ENCODE measurements around the gene PIK3C2G. TPM values are rescaled to one million over a fixed set of nuclear protein-coding genes. Genes with fewer than 3 reads are reported as not detected.

Gene PIK3C2G
- total RNA-seq, 1 donor from 2014 or later = 2.7 TPM

- TF ChIP-seq CTCF (IDR thresholded peaks at IDR 0.05; ENCODE audit: unreplicated experiment) = no peak
- DNase-seq (ENCODE audit: low spot score in 2 of 2, unreplicated experiment in 2 of 2) = no peak
- H3K36me3 Mint-ChIP-seq = no peaks in the 10 kb centered on the region
- H3K9me3 Mint-ChIP-seq = no peaks in the 10 kb centered on the region
- H3K27me3 Mint-ChIP-seq (ENCODE audit: low read depth) = no peaks in the 10 kb centered on the region
- H3K4me1 Mint-ChIP-seq = peaks cover 53% of the 10 kb centered on the region
- no peak overlapping the region for H3K27ac Mint-ChIP-seq
- no peak overlapping the region for H3K4me3 Mint-ChIP-seq
These were observed 4.1 kb upstream of the PIK3C2G start for GRCh38 chr12:18257251-18257650.

GRCh38 chr12:18258929-18259328 lies 2.4 kb upstream of the PIK3C2G start:
- no peak overlapping the region for H3K4me3 Mint-ChIP-seq
- no peaks in the 10 kb centered on the region for H3K36me3 Mint-ChIP-seq
- no peak for DNase-seq (ENCODE audit: low spot score in 2 of 2, unreplicated experiment in 2 of 2)
- no peaks in the 10 kb centered on the region for H3K27me3 Mint-ChIP-seq (ENCODE audit: low read depth)
- no peak for TF ChIP-seq CTCF (IDR thresholded peaks at IDR 0.05; ENCODE audit: unreplicated experiment)
- no peak overlapping the region for H3K27ac Mint-ChIP-seq
- H3K4me1 Mint-ChIP-seq = peaks cover 50% of the 10 kb centered on the region
- H3K9me3 Mint-ChIP-seq = no peaks in the 10 kb centered on the region

- H3K27ac Mint-ChIP-seq = no peak overlapping the region
- H3K27me3 Mint-ChIP-seq (ENCODE audit: low read depth) = no peaks in the 10 kb centered on the region
- H3K9me3 Mint-ChIP-seq = no peaks in the 10 kb centered on the region
- H3K4me3 Mint-ChIP-seq = no peak overlapping the region
- no peak for DNase-seq (ENCODE audit: low spot score in 2 of 2, unreplicated experiment in 2 of 2)
- TF ChIP-seq CTCF (IDR thresholded peaks at IDR 0.05; ENCODE audit: unreplicated experiment) = no peak
- peaks cover 58% of the 10 kb centered on the region for H3K4me1 Mint-ChIP-seq
- H3K36me3 Mint-ChIP-seq = no peaks in the 10 kb centered on the region
These were observed 1.2 kb upstream of the PIK3C2G start for GRCh38 chr12:18259906-18260682.

- Mint-ChIP-seq H3K4me1 (peaks cover 57% of the 10 kb centered on the region), H3K27ac (peak overlapping the region; percentile 90), H3K9me3 (no peaks in the 10 kb centered on the region), H3K27me3 (ENCODE audit: low read depth) (no peaks in the 10 kb centered on the region), H3K4me3 (peak overlapping the region; percentile 59), H3K36me3 (no peaks in the 10 kb centered on the region)
- DNase-seq (ENCODE audit: low spot score in 2 of 2, unreplicated experiment in 2 of 2) = no peak
- no peak for TF ChIP-seq CTCF (IDR thresholded peaks at IDR 0.05; ENCODE audit: unreplicated experiment)
These were observed 588 bp downstream of the PIK3C2G start for GRCh38 chr12:18261906-18262305.

- Mint-ChIP-seq H3K27me3 (ENCODE audit: low read depth) (no peaks in the 10 kb centered on the region), H3K4me3 (peak overlapping the region; percentile 59), H3K36me3 (no peaks in the 10 kb centered on the region), H3K4me1 (peaks cover 59% of the 10 kb centered on the region), H3K27ac (peak overlapping the region; percentile 90), H3K9me3 (no peaks in the 10 kb centered on the region)
- no peak for TF ChIP-seq CTCF (IDR thresholded peaks at IDR 0.05; ENCODE audit: unreplicated experiment)
- DNase-seq (ENCODE audit: low spot score in 2 of 2, unreplicated experiment in 2 of 2) = no peak
These were observed 1.2 kb downstream of the PIK3C2G start for GRCh38 chr12:18262514-18262913.

Measured in mesothelial cell of epicardium (in vitro differentiated cells).